CD4-positive, alpha-beta memory T cell (primary cell): ENCODE measurements around the gene PRSS38. TPM values are rescaled to one million over a fixed set of nuclear protein-coding genes. Genes with fewer than 3 reads are reported as not detected.

Experiments
- CTCF ChIA-PET: fragments of 350-600 bp; sonication (Branson Sonifier 250); formaldehyde crosslinking; loops from one replicate; lab custom pipeline; 2021; ENCODE audit warnings: inconsistent platforms; ENCODE audit not compliant: partially characterized antibody; lab: Charles Lee
- POLR2A ChIA-PET: fragments of 350-600 bp; sonication (Branson Sonifier 250); formaldehyde crosslinking; loops from one replicate; lab custom pipeline; 2021; ENCODE audit not compliant: partially characterized antibody; lab: Charles Lee
- DNase-seq, 5 donors: peaks; one replicate each; pipeline versions ENCODE4 v3.0.0 to v3.0.0-alpha.2; 2020 to 2022; ENCODE audit warnings: mixed read lengths in 1 of 5
- H3K27ac ChIP-seq: one replicate; pipeline ENCODE4 v1.7.0; 2013; ENCODE audit warnings: low read depth, low read length
- H3K27me3 ChIP-seq: 2 replicates; pipeline ENCODE4 v1.7.0; 2013; ENCODE audit warnings: mild to moderate bottlenecking, low read length, moderate library complexity; ENCODE audit not compliant: insufficient read depth
- H3K36me3 ChIP-seq: 2 replicates; pipeline ENCODE4 v1.7.0; 2013; ENCODE audit warnings: mild to moderate bottlenecking, low read length, moderate library complexity; ENCODE audit not compliant: insufficient read depth
- H3K4me1 ChIP-seq: 2 replicates; pipeline ENCODE4 v1.7.0; 2013; ENCODE audit warnings: mild to moderate bottlenecking, low read length, moderate library complexity; ENCODE audit not compliant: insufficient read depth
- H3K4me3 ChIP-seq, 2 donors: one replicate each; pipeline ENCODE4 v1.7.0; 2013; ENCODE audit warnings: low read length in 2 of 2, mild to moderate bottlenecking in 1 of 2
- H3K9me3 ChIP-seq, 2 donors: one replicate each; pipeline ENCODE4 v1.7.0; 2013; ENCODE audit warnings: low read length in 2 of 2, control low read depth in 1 of 2; ENCODE audit not compliant: control insufficient read depth in 1 of 2
- H3K27ac Mint-ChIP-seq, 7 donors: one replicate each; pipeline ENCODE4 v1.8.0; 2020 to 2021; ENCODE audit warnings: mixed read lengths in 7 of 7, mild to moderate bottlenecking in 6 of 7, inconsistent platforms in 3 of 7, moderate library complexity in 3 of 7
- H3K27me3 Mint-ChIP-seq, 2 donors: one replicate each; pipeline ENCODE4 v1.8.0; 2020 to 2021; ENCODE audit warnings: mixed read lengths in 2 of 2
- H3K36me3 Mint-ChIP-seq, 2 donors: one replicate each; pipeline ENCODE4 v1.8.0; 2020 to 2021; ENCODE audit warnings: mixed read lengths in 2 of 2, inconsistent platforms in 1 of 2, mild to moderate bottlenecking in 1 of 2
- H3K4me1 Mint-ChIP-seq, 4 donors: one replicate each; pipeline ENCODE4 v1.8.0; 2020 to 2021; ENCODE audit warnings: mixed read lengths in 4 of 4, mild to moderate bottlenecking in 1 of 4
- H3K4me3 Mint-ChIP-seq, 8 donors: one replicate each; pipeline ENCODE4 v1.8.0; 2020 to 2021; ENCODE audit warnings: mixed read lengths in 8 of 8, mild to moderate bottlenecking in 7 of 8, moderate library complexity in 6 of 8, inconsistent platforms in 3 of 8
- H3K9me3 Mint-ChIP-seq, 8 donors: one replicate each; pipeline ENCODE4 v1.8.0; 2020 to 2021; ENCODE audit warnings: mixed read lengths in 8 of 8, mild to moderate bottlenecking in 5 of 8, inconsistent platforms in 3 of 8, moderate library complexity in 1 of 8
- intact Hi-C: fragments of 100-400 bp; cut with micrococcal nuclease; formaldehyde crosslinking; loops from one replicate; pipeline ENCODE4 v1.15.1; 2023
- polyA plus RNA-seq, 2 donors: library from polyadenylated mRNA; unstranded; fragments of 300-500 nt; fragmentation: Illumina TruSeq; gene quantifications; one replicate each; pipeline ENCODE4 v1.2.3, GENCODE V29; 2021
- total RNA-seq, 2 experiments: library from RNA; stranded (reverse); gene quantifications; one replicate each; pipeline ENCODE4 v1.2.3, GENCODE V29; 2021

PRSS38 gene
- total and polyA plus RNA-seq, 4 experiments from 2014 or later = not detected

GRCh38 chr1:227793079-227793947 is 22.2 kb upstream of the PRSS38 start:
- Histone ChIP-seq H3K4me1 (peaks cover 11% of the 10 kb centered on the region), H3K4me3 (no peak overlapping the region), H3K27ac (no peak overlapping the region), H3K27me3 (no peaks in the 10 kb centered on the region), H3K9me3 (no peaks in the 10 kb centered on the region), H3K36me3 (no peaks in the 10 kb centered on the region)
- no peak overlapping the region for H3K27ac Mint-ChIP-seq
- intact Hi-C loops = no loop called here
- H3K4me3 Mint-ChIP-seq = no peak overlapping the region
- H3K9me3 Mint-ChIP-seq = no peaks in the 10 kb centered on the region
- ChIA-PET CTCF (interaction anchor here (1.2 to 1.6 kb wide), 2 partner anchors 31 to 48 kb away, joined by 3 to 4 read pairs; no protein-coding TSS in a partner anchor), POLR2A (interaction anchor here (1.0 kb wide), 2 partner anchors 27 to 31 kb away, joined by 3 to 4 read pairs; no protein-coding TSS in a partner anchor)
- peaks cover 4 to 21% (median 10%) of the 10 kb centered on the region in 4 donors for H3K4me1 Mint-ChIP-seq
- DNase-seq = no peak
- H3K27me3 Mint-ChIP-seq = peaks cover 0 to 2% of the 10 kb centered on the region in 2 donors
- no peaks in the 10 kb centered on the region for H3K36me3 Mint-ChIP-seq

GRCh38 chr1:227793948-227794816 is 21.3 kb upstream of the PRSS38 start:
- H3K27ac Mint-ChIP-seq = no peak overlapping the region
- CTCF ChIA-PET = interaction anchor here (1.2 to 1.6 kb wide), 2 partner anchors 32 to 49 kb away, joined by 3 to 4 read pairs; no protein-coding TSS in a partner anchor
- peaks cover 4 to 19% (median 6%) of the 10 kb centered on the region in 4 donors for H3K4me1 Mint-ChIP-seq
- no peaks in the 10 kb centered on the region for H3K36me3 Mint-ChIP-seq
- POLR2A ChIA-PET = interaction anchor here (1.0 kb wide), 1 partner anchor 28 kb away, joined by 4 read pairs; no protein-coding TSS in a partner anchor
- no peak overlapping the region for H3K4me3 Mint-ChIP-seq
- no peaks in the 10 kb centered on the region for H3K9me3 ChIP-seq
- H3K27me3 Mint-ChIP-seq = peaks cover 0 to 2% of the 10 kb centered on the region in 2 donors
- no peak for DNase-seq
- peaks cover 5% of the 10 kb centered on the region for H3K4me1 ChIP-seq
- H3K36me3 ChIP-seq = no peaks in the 10 kb centered on the region
- intact Hi-C loops = no loop called here
- no peak overlapping the region for H3K27ac ChIP-seq
- no peaks in the 10 kb centered on the region for H3K27me3 ChIP-seq
- no peak overlapping the region for H3K4me3 ChIP-seq
- H3K9me3 Mint-ChIP-seq = no peaks in the 10 kb centered on the region

GRCh38 chr1:227794817-227795192 is 20.7 kb upstream of the PRSS38 start:
- POLR2A ChIA-PET = no interaction called here
- H3K4me1 ChIP-seq = no peaks in the 10 kb centered on the region

GRCh38 chr1:227795732-227796131 is 19.7 kb upstream of the PRSS38 start:
- Histone ChIP-seq H3K27ac (no peak overlapping the region), H3K36me3 (no peaks in the 10 kb centered on the region), H3K4me3 (no peak overlapping the region), H3K27me3 (no peaks in the 10 kb centered on the region), H3K9me3 (no peaks in the 10 kb centered on the region), H3K4me1 (no peaks in the 10 kb centered on the region)
- no peak overlapping the region for H3K27ac Mint-ChIP-seq
- H3K4me1 Mint-ChIP-seq = peaks cover 0 to 14% (median 5%) of the 10 kb centered on the region in 4 donors
- ChIA-PET CTCF (interaction anchor here (1.8 kb wide), 1 partner anchor 13 kb away, joined by 4 read pairs; no protein-coding TSS in a partner anchor), POLR2A (no interaction called here)
- intact Hi-C loops = no loop called here
- no peak for DNase-seq
- no peaks in the 10 kb centered on the region for H3K9me3 Mint-ChIP-seq
- H3K27me3 Mint-ChIP-seq = peaks cover 0 to 2% of the 10 kb centered on the region in 2 donors
- no peak overlapping the region for H3K4me3 Mint-ChIP-seq
- no peaks in the 10 kb centered on the region for H3K36me3 Mint-ChIP-seq

More at GRCh38 chr1:227794817-227795192, 20.7 kb upstream of the PRSS38 start:
- no peaks in the 10 kb centered on the region for H3K9me3 ChIP-seq
- no peak for DNase-seq
- intact Hi-C loops = no loop called here
- no peak overlapping the region for H3K27ac Mint-ChIP-seq
- CTCF ChIA-PET = interaction anchor here (1.8 kb wide), 1 partner anchor 13 kb away, joined by 4 read pairs; no protein-coding TSS in a partner anchor
- no peaks in the 10 kb centered on the region for H3K36me3 Mint-ChIP-seq
- peaks cover 0 to 2% of the 10 kb centered on the region in 2 donors for H3K27me3 Mint-ChIP-seq
- no peak overlapping the region for H3K27ac ChIP-seq
- H3K36me3 ChIP-seq = no peaks in the 10 kb centered on the region
- no peaks in the 10 kb centered on the region for H3K27me3 ChIP-seq
- H3K4me1 Mint-ChIP-seq = peaks cover 0 to 16% (median 5%) of the 10 kb centered on the region in 4 donors
- no peak overlapping the region for H3K4me3 ChIP-seq
- no peaks in the 10 kb centered on the region for H3K9me3 Mint-ChIP-seq
- no peak overlapping the region for H3K4me3 Mint-ChIP-seq

GRCh38 chr1:227796359-227796915 is 19.0 kb upstream of the PRSS38 start:
- Histone ChIP-seq H3K9me3 (no peaks in the 10 kb centered on the region), H3K27ac (no peak overlapping the region), H3K4me1 (no peaks in the 10 kb centered on the region), H3K27me3 (no peaks in the 10 kb centered on the region), H3K4me3 (no peak overlapping the region), H3K36me3 (no peaks in the 10 kb centered on the region)
- Mint-ChIP-seq H3K4me3 (no peak overlapping the region), H3K27me3 (peaks cover 0 to 2% of the 10 kb centered on the region in 2 donors), H3K36me3 (no peaks in the 10 kb centered on the region), H3K4me1 (peaks cover 0 to 7% (median 3%) of the 10 kb centered on the region in 4 donors), H3K9me3 (no peaks in the 10 kb centered on the region), H3K27ac (no peak overlapping the region)
- CTCF ChIA-PET = interaction anchor here (1.8 kb wide), 1 partner anchor 12 kb away, joined by 4 read pairs; no protein-coding TSS in a partner anchor
- POLR2A ChIA-PET = no interaction called here
- no peak for DNase-seq
- intact Hi-C loops = no loop called here

GRCh38 chr1:227797144-227797543 is 18.3 kb upstream of the PRSS38 start:
- Histone ChIP-seq H3K4me1 (no peaks in the 10 kb centered on the region), H3K36me3 (no peaks in the 10 kb centered on the region), H3K4me3 (no peak overlapping the region), H3K27ac (no peak overlapping the region), H3K9me3 (no peaks in the 10 kb centered on the region), H3K27me3 (no peaks in the 10 kb centered on the region)
- no peak for DNase-seq
- Mint-ChIP-seq H3K27me3 (peaks cover 0 to 2% of the 10 kb centered on the region in 2 donors), H3K4me3 (no peak overlapping the region), H3K9me3 (no peaks in the 10 kb centered on the region), H3K27ac (peak overlapping the region in 1 of 7 donors; percentile 29), H3K4me1 (peaks cover 0 to under 1% (median 0%) of the 10 kb centered on the region in 4 donors), H3K36me3 (no peaks in the 10 kb centered on the region)
- intact Hi-C loops = no loop called here
- CTCF ChIA-PET = no interaction called here
- POLR2A ChIA-PET = no interaction called here
